Loucy (cell line): ENCODE measurements around the gene IQSEC1.

Experiments used
- EZH2phosphoT487 ChIP-seq: fragments of 200-600 bp; IDR thresholded peaks from 2 replicates; pipeline ENCODE4 v1.6.1; 2018; ENCODE audit warnings: antibody characterized with exemption, mild to moderate bottlenecking, moderate library complexity, borderline replicate concordance
- TF ChIP-seq, protein P1 (sequence below): fragments of 200-600 bp; sonication (generic); conservative IDR thresholded peaks from 2 replicates; pipeline ENCODE4 v1.5.1; 2014; ENCODE audit warnings: mild to moderate bottlenecking, antibody characterized with exemption, low read length

DNA sequence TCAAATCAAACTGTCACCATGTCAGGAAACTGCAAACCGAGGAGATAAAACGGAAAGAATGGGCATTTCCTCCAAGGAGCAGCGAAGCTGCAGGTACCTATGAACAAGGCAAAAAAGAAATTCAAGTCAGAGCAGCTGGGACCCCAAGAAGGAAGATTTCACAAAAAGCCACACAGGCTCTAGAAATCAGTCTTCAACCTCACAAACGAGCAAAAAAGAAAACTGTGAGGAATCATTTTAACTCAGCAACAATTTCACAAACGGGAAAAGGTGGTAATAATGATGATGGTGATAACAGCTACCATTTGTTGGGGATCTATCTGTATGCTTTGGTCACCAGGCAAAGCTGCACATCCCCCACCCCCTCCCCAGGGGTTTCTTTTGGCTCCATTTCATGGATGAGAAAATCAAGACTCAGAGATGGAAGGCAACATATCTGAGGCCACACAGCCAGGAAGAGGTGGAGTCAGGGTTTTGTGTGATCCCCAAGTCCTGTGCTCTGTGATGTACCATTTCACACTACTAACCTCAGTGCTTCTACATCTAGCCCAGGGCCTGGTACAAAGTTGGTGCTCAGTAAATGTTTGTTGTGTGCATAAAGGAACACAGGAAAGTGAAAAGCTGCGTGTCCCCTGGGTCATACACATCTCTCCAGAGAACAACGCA, 109.9 kb downstream of the IQSEC1 start:
- TF ChIP-seq, protein P1, sequence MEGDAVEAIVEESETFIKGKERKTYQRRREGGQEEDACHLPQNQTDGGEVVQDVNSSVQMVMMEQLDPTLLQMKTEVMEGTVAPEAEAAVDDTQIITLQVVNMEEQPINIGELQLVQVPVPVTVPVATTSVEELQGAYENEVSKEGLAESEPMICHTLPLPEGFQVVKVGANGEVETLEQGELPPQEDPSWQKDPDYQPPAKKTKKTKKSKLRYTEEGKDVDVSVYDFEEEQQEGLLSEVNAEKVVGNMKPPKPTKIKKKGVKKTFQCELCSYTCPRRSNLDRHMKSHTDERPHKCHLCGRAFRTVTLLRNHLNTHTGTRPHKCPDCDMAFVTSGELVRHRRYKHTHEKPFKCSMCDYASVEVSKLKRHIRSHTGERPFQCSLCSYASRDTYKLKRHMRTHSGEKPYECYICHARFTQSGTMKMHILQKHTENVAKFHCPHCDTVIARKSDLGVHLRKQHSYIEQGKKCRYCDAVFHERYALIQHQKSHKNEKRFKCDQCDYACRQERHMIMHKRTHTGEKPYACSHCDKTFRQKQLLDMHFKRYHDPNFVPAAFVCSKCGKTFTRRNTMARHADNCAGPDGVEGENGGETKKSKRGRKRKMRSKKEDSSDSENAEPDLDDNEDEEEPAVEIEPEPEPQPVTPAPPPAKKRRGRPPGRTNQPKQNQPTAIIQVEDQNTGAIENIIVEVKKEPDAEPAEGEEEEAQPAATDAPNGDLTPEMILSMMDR = no peak
- no peak for TF ChIP-seq EZH2phosphoT487
